BLaER1 treated with 17β-estradiol and CSF1 and Interleukin-3, amounts not matched to agents 10 nM and 100 nM (cell line): Measurements from ENCODE around the gene SRF.

Experiments used
- H3K27ac ChIP-seq, 11 experiments: shearing (Covaris generic); formaldehyde crosslinking; 2 replicates each; pipeline ENCODE4 v1.8.1; 2022
- H3K27me3 ChIP-seq, 11 experiments: shearing (Covaris generic); formaldehyde crosslinking; 2 replicates each; pipeline ENCODE4 v1.8.1; 2022
- H3K36me3 ChIP-seq, 11 experiments: shearing (Covaris generic); formaldehyde crosslinking; 2 replicates each; pipeline ENCODE4 v1.8.1; 2022
- H3K4me1 ChIP-seq, 10 experiments: shearing (Covaris generic); formaldehyde crosslinking; 2 replicates each; pipeline ENCODE4 v1.8.1; 2022
- H3K4me2 ChIP-seq, 11 experiments: shearing (Covaris generic); formaldehyde crosslinking; 2 replicates each; pipeline ENCODE4 v1.8.1; 2022
- H3K4me3 ChIP-seq, 10 experiments: shearing (Covaris generic); formaldehyde crosslinking; 2 replicates each; pipeline ENCODE4 v1.8.1; 2022
- H3K9ac ChIP-seq, 11 experiments: shearing (Covaris generic); formaldehyde crosslinking; 2 replicates each; pipeline ENCODE4 v1.8.1; 2022
- H3K9me3 ChIP-seq, 11 experiments: shearing (Covaris generic); formaldehyde crosslinking; replicated peaks in 1 of 11; 2 replicates each; pipeline ENCODE4 v1.8.1; 2022
- H4K20me1 ChIP-seq, 11 experiments: shearing (Covaris generic); formaldehyde crosslinking; 2 replicates each; pipeline ENCODE4 v1.8.1; 2022
- Cebpa-rat ChIP-seq, 11 experiments: shearing (Covaris generic); IDR thresholded peaks; 2 replicates each; pipeline ENCODE4 v1.8.1; 2022

The SRF gene

GRCh38 chr6:43229803-43230620 lies 58.9 kb downstream of the SRF start:
- no peaks in the 10 kb centered on the region; a peak in 1 of 22 replicates for H4K20me1 ChIP-seq
- peak overlapping the region; percentile 75 to 94 (median 87); a peak in 21 of 22 replicates for H3K4me2 ChIP-seq
- H3K9me3 ChIP-seq = no peaks in the 10 kb centered on the region
- H3K27ac ChIP-seq = no peak overlapping the region
- peaks cover 20 to 39% (median 31%) of the 10 kb centered on the region in 10 experiments for H3K4me1 ChIP-seq
- peaks cover 0 to 16% (median 8%) of the 10 kb centered on the region in 11 experiments; a peak in 11 of 22 replicates for H3K36me3 ChIP-seq
- H3K4me3 ChIP-seq = peak overlapping the region in 8 of 10 experiments; percentile 54 to 86 (median 73); a peak in 9 of 20 replicates
- peak overlapping the region in 3 of 11 experiments; percentile 82 to 90 (median 87); a peak in 3 of 22 replicates for H3K9ac ChIP-seq
- H3K27me3 ChIP-seq = no peaks in the 10 kb centered on the region
- no peak for TF ChIP-seq Cebpa-rat (IDR thresholded peaks at IDR 0.05)

- no peak for TF ChIP-seq Cebpa-rat (IDR thresholded peaks at IDR 0.05)
- no peak overlapping the region for H3K27ac ChIP-seq
- H3K9me3 ChIP-seq = no peaks in the 10 kb centered on the region
- no peaks in the 10 kb centered on the region for H3K27me3 ChIP-seq
- H3K4me1 ChIP-seq = peaks cover 10 to 29% (median 20%) of the 10 kb centered on the region in 10 experiments; a peak in 19 of 20 replicates
- H3K4me3 ChIP-seq = no peak overlapping the region
- H3K36me3 ChIP-seq = peaks cover 0 to 6% (median 3%) of the 10 kb centered on the region in 11 experiments; a peak in 11 of 22 replicates
- H4K20me1 ChIP-seq = no peaks in the 10 kb centered on the region
- H3K9ac ChIP-seq = no peak overlapping the region
- H3K4me2 ChIP-seq = no peak overlapping the region; a peak in 1 of 22 replicates
Observed at GRCh38 chr6:43231053-43231452, 60.0 kb downstream of the SRF start.
